HepG2 (cell line): Measurements from ENCODE around the gene SLC12A3. TPM values are rescaled to one million over a fixed set of nuclear protein-coding genes. Genes with fewer than 3 reads are reported as not detected.

Experiments
- ARNTL ChIP-seq: sonication (generic); formaldehyde crosslinking; IDR thresholded peaks from 2 replicates; pipeline ENCODE4 v1.4.0; 2020; ENCODE audit warnings: mild to moderate bottlenecking, missing genetic modification reagents
- DMAP1 ChIP-seq: IDR thresholded peaks from 2 replicates; pipeline ENCODE4 v1.6.1; 2016
- DR1 ChIP-seq: sonication (generic); formaldehyde crosslinking; IDR thresholded peaks from 2 replicates; pipeline ENCODE4 v1.8.0; 2021; ENCODE audit warnings: mild to moderate bottlenecking, missing genetic modification reagents, inconsistent platforms
- ELF3 ChIP-seq: IDR thresholded peaks from 2 replicates; pipeline ENCODE4 v1.6.1; 2016; ENCODE audit warnings: missing genetic modification reagents, missing compliant biosample characterization
- FOXP1 ChIP-seq, 2 experiments: fragments of 450-650 bp in 1 of 2; IDR thresholded peaks; 2 replicates each; pipeline ENCODE4 v1.6.1; 2017 to 2018; ENCODE audit warnings: antibody characterized with exemption in 1 of 2
- MIXL1 ChIP-seq: IDR thresholded peaks from 2 replicates; pipeline ENCODE4 v1.6.1; 2016
- NR2F6 ChIP-seq, 2 experiments: IDR thresholded peaks; 2 replicates each; pipeline ENCODE4 v1.6.1; 2016; ENCODE audit warnings: antibody characterized with exemption in 1 of 2, mild to moderate bottlenecking in 1 of 2
- PAF1 ChIP-seq: IDR thresholded peaks from 2 replicates; pipeline ENCODE4 v1.6.1; 2016; ENCODE audit warnings: missing genetic modification reagents, missing compliant biosample characterization
- RAD21 ChIP-seq: fragments of 450-650 bp; formaldehyde crosslinking; IDR thresholded peaks from 2 replicates; pipeline ENCODE4 v1.5.0; 2020; ENCODE audit warnings: mild to moderate bottlenecking
- RXRB ChIP-seq: IDR thresholded peaks from 2 replicates; pipeline ENCODE4 v1.6.1; 2016; ENCODE audit warnings: borderline replicate concordance, missing genetic modification reagents, missing compliant biosample characterization
- SNAI1 ChIP-seq: sonication (generic); formaldehyde crosslinking; IDR thresholded peaks from 2 replicates; pipeline ENCODE4 v1.5.0; 2020; ENCODE audit warnings: mild to moderate bottlenecking, missing genetic modification reagents, borderline replicate concordance
- ZFX ChIP-seq: sonication (generic); formaldehyde crosslinking; IDR thresholded peaks from 2 replicates; pipeline ENCODE4 v1.4.0; 2020; ENCODE audit warnings: mild to moderate bottlenecking, low read depth, missing genetic modification reagents, moderate library complexity
- ZNF614 ChIP-seq: IDR thresholded peaks from 2 replicates; pipeline ENCODE4 v1.6.1; 2018; ENCODE audit warnings: missing biosample characterization, missing genetic modification reagents, inconsistent platforms, borderline replicate concordance
- polyA plus RNA-seq, 8 experiments: library from polyadenylated mRNA; depleted of rRNA in 3 of 8; stranded (reverse) in 7 of 8; unstranded in 1 of 8; fragments of >200 nt; fragmentation: Illumina TruSeq in 4 of 8; extraction: Trizol in 4 of 8; gene quantifications; 2 replicates each; pipeline versions ENCODE4 v1.2.1 to v1.2.3, GENCODE V29; 2011 to 2016; ENCODE audit warnings: low read depth in 4 of 8, missing spikeins in 1 of 8, mixed read lengths in 1 of 8; ENCODE audit not compliant: insufficient read depth in 1 of 8
- total RNA-seq, 5 experiments: library from RNA; depleted of rRNA; stranded (reverse); fragments of >200 nt; fragmentation: Illumina TruSeq; extraction: Trizol; gene quantifications; 2 replicates each; pipeline ENCODE4 v1.2.3, GENCODE V29; 2016; ENCODE audit warnings: low read depth in 1 of 5
- TF ChIP-seq, protein P1 (sequence below): sonication (generic); formaldehyde crosslinking; IDR thresholded peaks from 2 replicates; pipeline ENCODE4 v1.4.0; 2020; ENCODE audit warnings: low read depth, mild to moderate bottlenecking, missing genetic modification reagents
- TF ChIP-seq, protein P2 (sequence below): sonication (generic); formaldehyde crosslinking; IDR thresholded peaks from 2 replicates; pipeline ENCODE4 v1.5.0; 2020; ENCODE audit warnings: mild to moderate bottlenecking, missing genetic modification reagents, borderline replicate concordance
- TF ChIP-seq, protein P3 (sequence below): sonication (generic); formaldehyde crosslinking; IDR thresholded peaks from 2 replicates; pipeline ENCODE4 v1.5.1; 2020; ENCODE audit warnings: mild to moderate bottlenecking, missing genetic modification reagents, moderate library complexity
- TF ChIP-seq, protein P4 (sequence below): sonication (generic); formaldehyde crosslinking; IDR thresholded peaks from 2 replicates; pipeline ENCODE4 v1.5.1; 2020; ENCODE audit warnings: mild to moderate bottlenecking, missing genetic modification reagents

Gene SLC12A3
- total and polyA plus RNA-seq, 2 of the 13 experiments (the other 11 are each of a cell fraction or from before 2014, with no cell fraction given): 6.2 TPM; not detected in 1

DNA sequence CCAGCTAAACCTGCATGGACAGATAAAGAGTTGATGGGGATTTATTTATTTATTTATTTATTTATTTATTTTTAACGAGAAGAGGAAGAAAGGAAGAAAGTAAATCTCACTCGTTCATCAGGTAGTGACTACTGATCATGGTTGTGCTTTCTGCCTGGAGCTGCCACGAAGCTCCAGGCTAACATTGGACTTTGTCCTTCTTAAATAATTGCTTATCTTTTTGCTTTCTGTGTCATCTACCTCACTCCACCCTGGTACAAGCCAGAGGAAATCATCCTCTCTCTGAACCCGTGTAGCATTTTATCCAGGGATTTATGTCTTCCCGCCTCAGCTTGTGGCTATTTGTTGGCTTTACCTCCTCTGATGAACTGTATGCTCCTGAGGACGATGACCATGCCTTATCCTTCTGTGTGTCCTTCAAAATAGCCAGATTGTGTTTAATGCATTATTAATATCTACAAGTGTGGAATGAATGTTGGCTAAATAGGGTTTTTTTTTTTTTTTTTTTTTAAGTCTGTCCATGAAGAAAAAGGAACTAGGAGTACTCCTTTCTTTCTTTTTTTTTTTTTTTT, 8.0 kb upstream of the SLC12A3 start (continued):
- TF ChIP-seq ARNTL (CRISPR knock-in tag) (0 out of 2 replicates have a peak, but pooled peaks have one; percentile 25), NR2F6 (IDR thresholded peaks at IDR 0.05) (no peak), NR2F6 (CRISPR knock-in tag; IDR thresholded peaks at IDR 0.05) (0 out of 2 replicates have a peak, but pooled peaks have one; percentile 16), RXRB (CRISPR knock-in tag) (peak; percentile 73; the same call in 1 of the 2 replicates), DMAP1 (CRISPR knock-in tag) (0 out of 2 replicates have a peak, but pooled peaks have one; percentile 36), SNAI1 (CRISPR knock-in tag) (no peak), MIXL1 (CRISPR knock-in tag) (peak; percentile 78), RAD21 (CRISPR knock-in tag) (no peak), FOXP1 (IDR thresholded peaks at IDR 0.05) (no peak), FOXP1 (CRISPR knock-in tag; IDR thresholded peaks at IDR 0.05) (0 out of 2 replicates have a peak, but pooled peaks have one; percentile 6), ELF3 (CRISPR knock-in tag) (0 out of 2 replicates have a peak, but pooled peaks have one; percentile 61), ZNF614 (peak; percentile 56; the same call in 1 of the 2 replicates), DR1 (CRISPR knock-in tag) (no peak), PAF1 (CRISPR knock-in tag) (no peak), ZFX (no peak)
- TF ChIP-seq, protein P1, sequence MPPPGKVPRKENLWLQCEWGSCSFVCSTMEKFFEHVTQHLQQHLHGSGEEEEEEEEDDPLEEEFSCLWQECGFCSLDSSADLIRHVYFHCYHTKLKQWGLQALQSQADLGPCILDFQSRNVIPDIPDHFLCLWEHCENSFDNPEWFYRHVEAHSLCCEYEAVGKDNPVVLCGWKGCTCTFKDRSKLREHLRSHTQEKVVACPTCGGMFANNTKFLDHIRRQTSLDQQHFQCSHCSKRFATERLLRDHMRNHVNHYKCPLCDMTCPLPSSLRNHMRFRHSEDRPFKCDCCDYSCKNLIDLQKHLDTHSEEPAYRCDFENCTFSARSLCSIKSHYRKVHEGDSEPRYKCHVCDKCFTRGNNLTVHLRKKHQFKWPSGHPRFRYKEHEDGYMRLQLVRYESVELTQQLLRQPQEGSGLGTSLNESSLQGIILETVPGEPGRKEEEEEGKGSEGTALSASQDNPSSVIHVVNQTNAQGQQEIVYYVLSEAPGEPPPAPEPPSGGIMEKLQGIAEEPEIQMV (CRISPR knock-in tag): no peak
- TF ChIP-seq, protein P2, sequence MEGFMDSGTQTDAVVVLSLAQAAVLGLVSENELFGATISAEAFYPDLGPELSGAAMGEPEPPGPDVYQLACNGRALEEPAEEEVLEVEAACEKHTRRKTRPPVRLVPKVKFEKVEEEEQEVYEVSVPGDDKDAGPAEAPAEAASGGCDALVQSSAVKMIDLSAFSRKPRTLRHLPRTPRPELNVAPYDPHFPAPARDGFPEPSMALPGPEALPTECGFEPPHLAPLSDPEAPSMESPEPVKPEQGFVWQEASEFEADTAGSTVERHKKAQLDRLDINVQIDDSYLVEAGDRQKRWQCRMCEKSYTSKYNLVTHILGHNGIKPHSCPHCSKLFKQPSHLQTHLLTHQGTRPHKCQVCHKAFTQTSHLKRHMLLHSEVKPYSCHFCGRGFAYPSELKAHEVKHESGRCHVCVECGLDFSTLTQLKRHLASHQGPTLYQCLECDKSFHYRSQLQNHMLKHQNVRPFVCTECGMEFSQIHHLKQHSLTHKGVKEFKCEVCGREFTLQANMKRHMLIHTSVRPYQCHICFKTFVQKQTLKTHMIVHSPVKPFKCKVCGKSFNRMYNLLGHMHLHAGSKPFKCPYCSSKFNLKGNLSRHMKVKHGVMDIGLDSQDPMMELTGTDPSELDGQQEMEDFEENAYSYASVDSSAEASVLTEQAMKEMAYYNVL: peak; percentile 90; the same call in 1 of the 2 replicates
- TF ChIP-seq, protein P3, sequence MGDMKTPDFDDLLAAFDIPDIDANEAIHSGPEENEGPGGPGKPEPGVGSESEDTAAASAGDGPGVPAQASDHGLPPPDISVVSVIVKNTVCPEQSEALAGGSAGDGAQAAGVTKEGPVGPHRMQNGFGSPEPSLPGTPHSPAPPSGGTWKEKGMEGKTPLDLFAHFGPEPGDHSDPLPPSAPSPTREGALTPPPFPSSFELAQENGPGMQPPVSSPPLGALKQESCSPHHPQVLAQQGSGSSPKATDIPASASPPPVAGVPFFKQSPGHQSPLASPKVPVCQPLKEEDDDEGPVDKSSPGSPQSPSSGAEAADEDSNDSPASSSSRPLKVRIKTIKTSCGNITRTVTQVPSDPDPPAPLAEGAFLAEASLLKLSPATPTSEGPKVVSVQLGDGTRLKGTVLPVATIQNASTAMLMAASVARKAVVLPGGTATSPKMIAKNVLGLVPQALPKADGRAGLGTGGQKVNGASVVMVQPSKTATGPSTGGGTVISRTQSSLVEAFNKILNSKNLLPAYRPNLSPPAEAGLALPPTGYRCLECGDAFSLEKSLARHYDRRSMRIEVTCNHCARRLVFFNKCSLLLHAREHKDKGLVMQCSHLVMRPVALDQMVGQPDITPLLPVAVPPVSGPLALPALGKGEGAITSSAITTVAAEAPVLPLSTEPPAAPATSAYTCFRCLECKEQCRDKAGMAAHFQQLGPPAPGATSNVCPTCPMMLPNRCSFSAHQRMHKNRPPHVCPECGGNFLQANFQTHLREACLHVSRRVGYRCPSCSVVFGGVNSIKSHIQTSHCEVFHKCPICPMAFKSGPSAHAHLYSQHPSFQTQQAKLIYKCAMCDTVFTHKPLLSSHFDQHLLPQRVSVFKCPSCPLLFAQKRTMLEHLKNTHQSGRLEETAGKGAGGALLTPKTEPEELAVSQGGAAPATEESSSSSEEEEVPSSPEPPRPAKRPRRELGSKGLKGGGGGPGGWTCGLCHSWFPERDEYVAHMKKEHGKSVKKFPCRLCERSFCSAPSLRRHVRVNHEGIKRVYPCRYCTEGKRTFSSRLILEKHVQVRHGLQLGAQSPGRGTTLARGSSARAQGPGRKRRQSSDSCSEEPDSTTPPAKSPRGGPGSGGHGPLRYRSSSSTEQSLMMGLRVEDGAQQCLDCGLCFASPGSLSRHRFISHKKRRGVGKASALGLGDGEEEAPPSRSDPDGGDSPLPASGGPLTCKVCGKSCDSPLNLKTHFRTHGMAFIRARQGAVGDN (CRISPR knock-in tag): no peak
- TF ChIP-seq, protein P4, sequence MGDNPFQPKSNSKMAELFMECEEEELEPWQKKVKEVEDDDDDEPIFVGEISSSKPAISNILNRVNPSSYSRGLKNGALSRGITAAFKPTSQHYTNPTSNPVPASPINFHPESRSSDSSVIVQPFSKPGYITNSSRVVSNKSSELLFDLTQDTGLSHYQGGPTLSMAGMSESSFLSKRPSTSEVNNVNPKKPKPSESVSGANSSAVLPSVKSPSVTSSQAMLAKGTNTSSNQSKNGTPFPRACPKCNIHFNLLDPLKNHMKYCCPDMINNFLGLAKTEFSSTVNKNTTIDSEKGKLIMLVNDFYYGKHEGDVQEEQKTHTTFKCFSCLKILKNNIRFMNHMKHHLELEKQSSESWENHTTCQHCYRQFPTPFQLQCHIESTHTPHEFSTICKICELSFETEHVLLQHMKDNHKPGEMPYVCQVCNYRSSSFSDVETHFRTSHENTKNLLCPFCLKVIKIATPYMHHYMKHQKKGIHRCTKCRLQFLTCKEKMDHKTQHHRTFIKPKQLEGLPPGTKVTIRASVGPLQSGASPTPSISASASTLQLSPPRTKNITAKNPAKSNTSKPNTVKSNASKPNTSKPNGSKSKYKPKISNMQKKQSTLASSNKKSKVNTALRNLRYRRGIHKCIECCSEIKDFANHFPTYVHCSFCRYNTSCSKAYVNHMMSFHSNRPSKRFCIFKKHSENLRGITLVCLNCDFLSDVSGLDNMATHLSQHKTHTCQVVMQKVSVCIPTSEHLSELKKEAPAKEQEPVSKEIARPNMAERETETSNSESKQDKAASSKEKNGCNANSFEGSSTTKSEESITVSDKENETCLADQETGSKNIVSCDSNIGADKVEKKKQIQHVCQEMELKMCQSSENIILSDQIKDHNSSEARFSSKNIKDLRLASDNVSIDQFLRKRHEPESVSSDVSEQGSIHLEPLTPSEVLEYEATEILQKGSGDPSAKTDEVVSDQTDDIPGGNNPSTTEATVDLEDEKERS: peak; percentile 53; the same call in 1 of the 2 replicates
